Transverse colon (tissue), 3 donors: ENCODE results near the gene ZFAND3.

Source experiments
- CTCF ChIP-seq, 5 experiments: fragments of 200-600 bp in 3 of 5; fragments of 450-650 bp in 2 of 5; sonication (generic) in 3 of 5; IDR thresholded peaks; 1 replicate in 2 of 5; 2 replicates in 3 of 5; pipeline ENCODE4 v1.5.1; 2016 to 2017; ENCODE audit warnings: antibody characterized with exemption in 5 of 5, inconsistent platforms in 3 of 5, mild to moderate bottlenecking in 2 of 5, moderate library complexity in 1 of 5
- POLR2A ChIP-seq: fragments of 450-650 bp; IDR thresholded peaks from one replicate; pipeline ENCODE4 v1.6.1; 2016; ENCODE audit warnings: antibody characterized with exemption, mild to moderate bottlenecking, moderate library complexity

DNA sequence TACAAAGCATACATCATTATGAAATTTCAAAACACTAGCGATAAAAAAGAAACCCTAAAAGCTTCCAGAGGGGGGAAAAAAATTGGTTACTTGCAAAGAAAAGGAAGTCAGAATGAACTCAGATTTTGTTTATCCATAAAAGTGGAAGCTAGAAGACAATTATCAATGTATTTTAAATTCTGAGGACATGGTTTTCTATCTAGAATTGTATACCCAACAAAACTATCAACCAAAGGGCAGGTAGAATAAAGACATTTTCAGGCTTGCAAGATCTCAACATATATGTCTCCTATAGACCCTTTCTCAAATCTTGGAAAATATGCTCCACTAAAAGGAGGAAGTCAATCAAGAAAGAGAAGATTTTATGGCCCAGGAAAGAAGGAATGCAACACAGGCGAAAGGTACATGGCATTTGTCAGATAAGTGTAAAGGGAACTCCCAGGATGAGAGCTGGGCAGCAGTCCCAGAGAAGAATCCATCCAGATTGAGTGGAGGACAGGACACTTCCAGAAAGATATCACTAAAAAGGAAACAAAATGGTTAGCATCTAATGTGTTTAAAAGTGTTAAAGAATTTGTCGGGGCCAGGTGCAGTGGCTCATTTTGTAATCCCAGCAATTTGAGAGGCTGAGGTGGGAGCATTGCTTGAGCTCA is 45.4 kb upstream of the ZFAND3 start:
- TF ChIP-seq CTCF (IDR thresholded peaks at IDR 0.05) (no peak), POLR2A (no peak)
